HG03460 (cell line): ENCODE data around the gene TGFBR3.

Source experiments
- ATAC-seq: cut with Tn5 transposase; IDR thresholded peaks from one replicate; pipeline ENCODE4 v1.9.1; 2021; ENCODE audit not compliant: unreplicated experiment

The TGFBR3 gene

GRCh38 chr1:91741906-91742305, 144.0 kb downstream of the TGFBR3 start:
- no peak for ATAC-seq

- ATAC-seq = no peak
These were observed 144.7 kb downstream of the TGFBR3 start for GRCh38 chr1:91741301-91741700.

- ATAC-seq = no peak
These were observed 148.3 kb downstream of the TGFBR3 start for GRCh38 chr1:91737650-91738049.

- ATAC-seq = no peak
These were observed 149.0 kb downstream of the TGFBR3 start for GRCh38 chr1:91736715-91737615.

- no peak for ATAC-seq
These were observed 149.7 kb downstream of the TGFBR3 start for GRCh38 chr1:91736146-91736714.

GRCh38 chr1:91735266-91735845, 150.6 kb downstream of the TGFBR3 start:
- no peak for ATAC-seq

GRCh38 chr1:91734761-91735160, 151.2 kb downstream of the TGFBR3 start:
- ATAC-seq = no peak

- ATAC-seq = no peak
These were observed 152.7 kb downstream of the TGFBR3 start for GRCh38 chr1:91733108-91733710.

- ATAC-seq = no peak
These were observed 153.5 kb downstream of the TGFBR3 start for GRCh38 chr1:91732291-91733107.

- ATAC-seq = no peak
These were observed 154.1 kb downstream of the TGFBR3 start for GRCh38 chr1:91731815-91732214.

GRCh38 chr1:91730801-91731732, 154.9 kb downstream of the TGFBR3 start:
- no peak for ATAC-seq

- no peak for ATAC-seq
These were observed 156.2 kb downstream of the TGFBR3 start for GRCh38 chr1:91729621-91730358.

- no peak for ATAC-seq
These were observed 158.2 kb downstream of the TGFBR3 start for GRCh38 chr1:91727763-91728162.

- ATAC-seq = no peak
These were observed 159.8 kb downstream of the TGFBR3 start for GRCh38 chr1:91725989-91726721.

GRCh38 chr1:91725618-91725988, 160.3 kb downstream of the TGFBR3 start:
- ATAC-seq = no peak

- no peak for ATAC-seq
These were observed 161.3 kb downstream of the TGFBR3 start for GRCh38 chr1:91724644-91725043.

- ATAC-seq = no peak
These were observed 161.7 kb downstream of the TGFBR3 start for GRCh38 chr1:91724231-91724630.

- no peak for ATAC-seq
These were observed 165.9 kb downstream of the TGFBR3 start for GRCh38 chr1:91720044-91720443.
